GM19438 (cell line): ENCODE measurements around the gene FBLN2.
"Not testable (repeated sequence)": the region's sequence is repeated elsewhere in the genome, so short reads cannot be mapped to it uniquely, and the experiment has no call there.

Experiments
- ATAC-seq: cut with Tn5 transposase; IDR thresholded peaks from one replicate; pipeline ENCODE4 v1.9.1; 2021; ENCODE audit warnings: low read depth; ENCODE audit not compliant: unreplicated experiment

FBLN2 gene

GRCh38 chr3:13544951-13545651, 3.8 kb upstream of the FBLN2 start:
- no peak for ATAC-seq

DNA sequence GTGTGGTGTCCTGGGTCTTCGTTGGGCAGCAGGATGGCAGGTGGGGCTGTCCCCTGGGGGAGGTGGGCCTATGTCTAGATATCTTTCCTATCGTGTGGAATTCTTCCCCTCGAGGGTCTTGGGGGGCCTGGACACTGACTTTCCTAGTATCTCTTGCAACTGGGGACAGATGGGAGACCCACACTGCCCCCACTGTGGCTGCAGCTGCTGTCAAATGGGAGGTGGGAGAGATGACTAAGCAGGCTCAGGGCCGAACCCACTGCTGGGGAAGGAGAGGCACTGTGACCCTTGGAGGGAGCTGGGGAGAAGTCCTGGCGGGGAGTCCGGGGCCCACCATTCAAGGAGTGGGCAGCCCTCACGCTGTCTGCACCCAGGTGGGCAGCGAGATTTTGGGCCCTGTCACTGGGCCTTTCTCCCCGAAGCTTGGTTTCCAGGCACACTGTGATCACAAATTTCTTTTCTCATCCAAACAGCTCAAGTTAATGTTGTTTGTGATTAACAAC, 2.9 kb upstream of the FBLN2 start:
- no peak for ATAC-seq

- no peak for ATAC-seq
Measured at GRCh38 chr3:13546667-13547171, 2.2 kb upstream of the FBLN2 start.

DNA sequence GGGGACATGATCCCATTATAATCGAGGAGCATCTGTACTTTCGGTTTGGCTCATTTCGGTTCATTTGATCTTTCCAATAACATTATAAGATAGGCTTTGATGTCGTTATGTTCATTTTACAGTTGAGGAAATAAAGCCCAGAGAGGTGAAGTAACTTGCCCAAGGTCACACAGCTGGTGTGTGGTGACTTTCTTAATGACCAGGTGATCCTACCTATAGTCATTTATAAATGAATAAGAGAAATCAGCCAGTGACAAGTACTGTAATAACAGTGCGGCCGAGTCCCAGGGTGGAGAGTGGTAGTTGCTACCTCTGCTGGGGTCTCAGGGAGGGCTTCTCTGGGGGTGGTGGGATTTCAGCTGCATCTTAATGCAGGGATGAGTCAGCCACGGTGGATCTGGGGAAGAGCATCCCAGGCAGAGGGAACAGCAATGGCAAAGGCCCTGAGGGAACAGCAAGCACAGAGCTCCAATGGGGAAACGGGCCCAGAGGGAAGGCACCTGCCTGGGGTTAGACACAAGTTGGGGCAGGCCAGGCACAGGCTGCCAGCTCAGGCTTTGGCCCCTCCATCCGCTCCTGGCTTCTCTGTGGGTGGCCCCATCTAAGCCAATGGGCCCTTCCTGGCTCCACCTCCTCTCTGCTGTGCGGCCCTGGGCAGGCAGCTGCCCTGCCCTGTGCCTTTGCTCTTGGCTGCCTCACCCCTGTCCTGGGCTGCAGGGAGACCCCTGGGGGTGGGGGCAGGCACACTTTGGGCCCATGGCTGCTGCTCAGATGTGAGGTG, 1.1 kb upstream of the FBLN2 start:
- ATAC-seq: no peak

DNA sequence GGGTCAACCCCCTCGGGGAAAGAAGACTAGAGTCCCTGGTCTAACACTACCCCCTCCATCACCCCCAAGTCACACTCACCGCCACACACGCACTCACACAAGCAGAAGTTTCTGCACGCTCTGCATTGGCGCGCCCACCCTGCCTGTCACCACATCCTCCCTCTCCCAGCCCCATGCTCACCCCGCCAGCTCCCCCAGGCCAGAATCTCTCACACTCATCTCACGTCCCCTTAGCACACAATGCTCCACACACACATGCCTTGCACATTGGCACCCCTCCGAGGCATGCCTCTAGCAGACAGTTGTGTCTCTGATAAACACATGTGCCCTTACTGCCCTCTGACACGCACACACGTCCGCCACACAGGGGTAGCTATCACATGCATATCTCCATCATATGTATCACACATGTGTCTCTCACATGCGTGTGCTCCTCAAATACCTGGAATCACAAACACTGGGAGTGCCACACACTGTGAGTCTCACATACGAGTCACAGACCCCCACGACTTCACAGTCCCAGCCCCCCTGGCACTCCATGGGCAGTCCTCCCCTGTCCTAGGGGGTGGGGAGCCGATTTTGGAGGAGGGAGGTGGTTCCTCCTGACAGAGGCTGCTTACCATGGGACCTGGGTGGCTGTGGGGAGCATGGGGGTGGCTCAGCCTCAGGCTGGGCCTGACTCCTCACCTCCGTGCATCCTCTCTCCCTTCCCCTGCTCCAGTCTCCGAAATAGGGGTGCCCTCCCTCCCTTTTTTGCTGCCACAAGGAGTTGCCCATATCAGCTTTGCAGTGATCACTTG, 898 bp downstream of the FBLN2 start:
- no peak for ATAC-seq

DNA sequence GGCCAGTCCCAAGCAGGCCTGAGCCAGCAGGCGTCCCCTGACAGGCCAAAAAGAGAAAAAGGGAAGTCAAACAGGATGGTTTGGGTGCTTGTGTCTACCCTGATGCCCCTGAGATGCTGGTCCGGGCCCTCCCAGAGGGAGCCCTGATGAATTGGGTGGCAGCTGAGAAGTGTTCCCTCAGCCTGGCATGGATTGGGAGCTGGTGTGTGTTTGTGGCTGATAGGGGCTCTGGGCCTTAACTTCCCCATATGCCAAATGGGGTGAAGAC, 1.4 kb downstream of the FBLN2 start:
- ATAC-seq: no peak

DNA sequence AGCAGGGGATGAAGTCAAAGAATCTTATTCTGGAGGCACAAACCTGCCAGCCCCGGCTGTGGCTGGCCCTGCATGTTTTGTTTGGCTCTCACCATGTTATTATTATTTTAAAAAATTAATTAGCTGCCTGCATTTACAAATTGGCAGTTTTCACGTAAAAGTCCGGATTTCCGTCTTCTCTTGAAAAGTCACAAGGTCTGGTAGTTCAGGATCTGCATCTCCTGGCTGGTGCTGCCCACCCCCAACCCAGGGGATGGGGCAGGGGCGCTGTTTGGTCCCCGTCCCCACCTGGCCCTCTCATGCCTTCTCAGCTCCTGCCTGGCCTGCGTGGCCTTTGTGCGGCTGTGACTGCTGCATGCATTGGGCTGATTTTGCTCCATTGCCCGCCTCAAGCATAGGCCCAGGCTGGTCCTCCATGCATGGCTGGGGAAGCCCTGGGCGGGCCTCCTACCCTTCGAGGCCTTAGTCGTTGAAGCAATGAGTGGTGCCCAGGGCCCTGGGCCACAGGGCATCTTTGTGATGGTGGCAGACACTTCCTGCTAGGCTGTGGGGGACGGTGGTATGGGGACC, 2.0 kb downstream of the FBLN2 start:
- ATAC-seq: no peak

- no peak for ATAC-seq
Measured at GRCh38 chr3:13552857-13553652, 4.1 kb downstream of the FBLN2 start.

GRCh38 chr3:13553686-13554085, 4.8 kb downstream of the FBLN2 start:
- no peak for ATAC-seq

DNA sequence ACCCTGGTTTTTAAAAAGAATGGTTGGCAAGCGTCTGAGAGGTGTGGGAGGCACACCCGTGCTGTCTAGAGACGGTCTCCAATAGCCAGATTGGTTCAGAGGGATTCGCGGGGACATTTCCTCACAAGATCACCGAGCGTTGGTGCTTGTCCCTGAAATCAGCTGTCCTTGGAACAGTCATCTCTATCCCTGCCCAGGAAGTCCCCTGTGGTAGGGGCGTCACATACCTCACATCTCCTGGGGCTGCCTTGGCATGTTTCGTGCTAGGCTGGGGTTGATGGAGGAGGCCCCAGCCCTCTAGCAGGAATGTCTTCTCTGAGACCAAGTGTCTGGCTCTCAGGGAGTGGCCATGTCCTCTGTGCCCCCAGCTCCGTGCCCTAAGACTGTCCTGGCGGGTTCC, 6.8 kb downstream of the FBLN2 start:
- ATAC-seq: no peak

DNA sequence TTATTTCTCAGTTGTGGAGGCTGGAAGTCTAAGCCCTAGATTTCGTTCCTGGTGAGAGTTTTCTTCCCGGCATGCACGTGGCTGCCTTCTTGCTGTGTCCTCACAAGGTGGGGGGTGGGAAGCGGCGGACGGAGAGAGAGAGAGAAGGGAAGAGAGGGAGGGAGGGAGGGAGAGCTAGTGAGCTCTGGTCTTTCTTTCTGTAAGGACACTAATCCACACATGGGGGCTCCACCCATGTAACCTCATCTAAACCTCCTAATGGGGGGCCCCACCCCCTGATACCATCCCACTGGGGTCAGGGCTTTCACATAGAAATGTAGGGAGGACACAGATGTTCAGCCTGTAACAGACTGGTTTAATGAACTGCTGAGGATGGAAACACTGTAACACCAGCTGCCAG, 7.3 kb downstream of the FBLN2 start:
- ATAC-seq: no peak

GRCh38 chr3:13556917-13557316, 8.0 kb downstream of the FBLN2 start:
- ATAC-seq: no peak

- ATAC-seq: no peak
Measured at GRCh38 chr3:13557417-13557816, 8.5 kb downstream of the FBLN2 start.

DNA sequence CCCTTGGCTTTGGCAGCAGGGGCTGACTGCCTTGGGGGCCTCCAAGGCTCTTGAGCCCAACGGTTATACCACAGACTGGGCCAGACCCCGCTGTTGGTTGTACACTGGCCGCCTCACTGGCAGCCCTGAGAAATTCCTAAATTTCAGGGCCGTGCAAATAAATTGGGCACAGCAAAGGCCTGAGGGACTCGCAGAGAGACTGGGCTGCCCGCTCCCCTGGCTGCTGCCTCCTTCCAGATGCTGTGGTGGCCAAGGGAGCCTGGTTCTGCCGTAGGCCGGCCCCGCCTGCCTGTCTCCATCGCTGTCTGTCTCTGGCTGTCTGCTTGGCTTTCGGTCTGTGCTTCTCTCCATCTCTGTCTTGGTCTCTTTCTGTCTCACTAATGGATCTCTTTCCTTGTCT, 9.0 kb downstream of the FBLN2 start:
- ATAC-seq: no peak

DNA sequence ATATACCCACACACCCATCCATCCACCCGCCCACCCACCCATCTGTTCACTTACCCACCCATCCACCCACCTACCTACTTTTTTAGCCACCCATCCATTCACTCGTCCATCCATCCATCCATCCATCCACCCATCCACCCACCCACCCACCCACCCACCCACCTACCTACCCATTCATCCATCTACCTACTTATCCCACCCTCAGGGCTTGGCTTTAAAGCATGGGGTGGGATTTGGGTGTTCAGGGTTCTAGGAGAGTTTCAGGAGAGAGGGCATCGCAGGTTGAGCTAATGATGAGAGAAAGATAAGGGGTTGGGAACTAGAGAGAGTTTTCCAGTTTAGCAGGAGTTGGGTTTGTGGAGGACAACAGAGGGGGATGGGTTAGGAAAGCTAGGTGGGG, 9.7 kb downstream of the FBLN2 start:
- no peak for ATAC-seq

GRCh38 chr3:13559764-13560525, 11.0 kb downstream of the FBLN2 start:
- no peak for ATAC-seq

- ATAC-seq: no peak
Measured at GRCh38 chr3:13561376-13561775, 12.5 kb downstream of the FBLN2 start.

DNA sequence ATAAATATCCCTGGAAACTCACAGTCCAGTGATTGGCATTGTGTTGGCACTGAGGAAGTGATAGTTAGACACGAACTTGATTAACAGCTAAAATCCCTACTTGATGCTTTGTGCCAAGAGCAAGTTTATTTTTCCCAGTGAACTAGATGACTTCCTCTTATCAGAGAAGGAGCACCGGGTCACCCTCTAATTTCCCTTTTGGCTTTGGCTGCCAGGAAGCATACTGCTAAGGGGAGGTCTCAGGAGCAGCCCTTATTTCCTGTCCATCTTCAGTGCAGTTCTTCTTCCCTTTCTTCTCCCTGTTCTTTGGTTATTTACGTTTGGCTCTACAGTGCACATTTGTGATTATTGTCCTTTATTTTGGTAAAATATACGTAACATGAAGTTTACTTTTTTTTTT, 13.0 kb downstream of the FBLN2 start:
- ATAC-seq: no peak

- ATAC-seq: not testable (repeated sequence)
Measured at GRCh38 chr3:13562421-13562820, 13.5 kb downstream of the FBLN2 start.
